HG03025 (cell line): ENCODE measurements around the gene AGTR1.
"Not testable (repeated sequence)": the region's sequence is repeated elsewhere in the genome, so short reads cannot be mapped to it uniquely, and the experiment has no call there.

Experiments used
- ATAC-seq: cut with Tn5 transposase; IDR thresholded peaks from one replicate; pipeline ENCODE4 v1.9.1; 2021; ENCODE audit warnings: mild to moderate bottlenecking, moderate library complexity; ENCODE audit not compliant: unreplicated experiment, low FRiP score

The AGTR1 gene

DNA sequence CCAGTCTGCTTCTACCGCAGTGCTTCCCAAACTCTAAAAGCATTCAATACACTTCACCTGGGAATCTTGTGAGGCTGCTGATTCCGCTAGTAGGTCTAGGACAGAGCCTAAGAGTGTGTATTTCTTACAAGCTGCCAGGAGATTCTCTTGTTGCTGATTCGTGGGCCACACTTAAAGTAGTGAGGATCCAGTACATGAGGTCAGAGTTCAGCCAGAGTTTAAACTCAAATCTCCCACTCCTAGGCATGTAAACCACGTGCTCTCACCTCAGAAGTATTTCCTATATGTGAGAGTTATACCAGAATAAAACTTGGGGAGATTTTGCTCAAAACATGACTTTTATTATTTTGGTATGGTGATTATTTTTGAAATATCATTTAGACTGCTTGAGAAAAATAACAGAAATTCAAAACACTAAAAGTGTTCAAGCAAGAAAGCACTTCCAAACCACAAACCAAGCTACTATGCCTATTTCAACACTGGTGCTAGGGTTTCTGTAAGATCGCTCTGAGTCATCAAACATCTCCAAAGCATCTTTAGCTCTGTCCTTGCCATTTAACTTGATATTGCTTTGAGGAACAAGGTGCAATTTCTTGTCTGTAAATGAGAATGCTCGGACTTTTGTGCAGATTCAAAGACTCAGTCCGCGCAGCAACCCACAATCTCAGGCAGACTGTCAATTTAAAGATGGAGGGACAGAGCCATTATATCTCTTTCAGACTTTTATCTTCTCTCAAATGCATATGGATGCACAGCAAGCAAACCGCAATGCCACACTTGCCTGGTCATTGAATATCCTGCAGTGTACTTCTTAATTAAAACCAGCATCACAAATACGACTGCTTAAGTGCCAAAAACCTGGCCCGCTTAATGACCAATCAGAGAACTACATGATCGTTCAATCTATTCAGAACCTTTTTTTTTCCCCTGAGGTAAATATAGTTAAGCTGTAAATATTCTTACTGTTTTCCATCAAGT lies 59.8 kb downstream of the AGTR1 start:
- no peak for ATAC-seq

DNA sequence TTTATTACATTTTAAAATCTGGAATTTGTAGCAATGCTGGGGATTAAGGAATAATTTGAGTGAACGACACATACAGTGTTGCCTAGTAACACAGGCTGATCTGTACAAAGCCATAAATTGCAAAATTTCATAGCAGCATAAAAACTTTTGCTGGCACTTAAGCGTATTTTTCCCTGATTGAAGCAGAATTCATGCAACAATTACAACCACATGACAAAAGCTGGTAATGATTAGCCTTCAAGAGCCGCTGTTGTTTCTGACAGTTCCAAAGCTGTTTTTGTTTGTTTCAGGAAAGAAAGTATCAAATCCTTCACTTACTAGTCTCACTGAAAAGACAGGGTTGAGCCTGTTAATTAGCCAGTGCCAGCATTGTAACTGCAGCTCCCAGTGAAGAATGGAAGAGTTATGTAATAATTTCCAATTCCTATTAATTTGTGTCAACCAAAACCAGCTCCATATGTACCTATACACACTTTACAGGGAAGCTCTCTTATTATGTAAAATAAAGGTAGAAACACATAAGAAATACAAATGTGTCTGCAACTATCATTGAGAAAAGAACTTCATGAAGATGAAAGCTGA lies 60.7 kb downstream of the AGTR1 start:
- no peak for ATAC-seq

DNA sequence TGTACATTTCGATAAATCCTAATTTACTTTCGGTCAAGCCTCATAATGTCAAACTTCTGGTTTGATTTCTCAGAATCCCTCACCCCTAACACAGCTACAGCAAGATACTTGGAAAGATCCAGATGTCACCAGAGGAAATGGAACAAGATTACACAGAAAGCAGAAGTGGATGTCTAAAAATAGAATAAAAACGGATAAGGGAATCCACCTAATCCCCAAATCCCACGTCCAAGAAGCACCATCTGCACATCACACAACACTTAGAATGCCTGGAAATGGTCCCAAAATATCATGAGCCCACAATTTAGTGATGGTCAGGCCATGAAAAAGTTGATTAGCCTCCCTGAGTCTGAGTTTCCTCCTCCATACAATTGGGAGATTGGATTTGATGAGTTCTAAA lies 61.7 kb downstream of the AGTR1 start:
- ATAC-seq = no peak

DNA sequence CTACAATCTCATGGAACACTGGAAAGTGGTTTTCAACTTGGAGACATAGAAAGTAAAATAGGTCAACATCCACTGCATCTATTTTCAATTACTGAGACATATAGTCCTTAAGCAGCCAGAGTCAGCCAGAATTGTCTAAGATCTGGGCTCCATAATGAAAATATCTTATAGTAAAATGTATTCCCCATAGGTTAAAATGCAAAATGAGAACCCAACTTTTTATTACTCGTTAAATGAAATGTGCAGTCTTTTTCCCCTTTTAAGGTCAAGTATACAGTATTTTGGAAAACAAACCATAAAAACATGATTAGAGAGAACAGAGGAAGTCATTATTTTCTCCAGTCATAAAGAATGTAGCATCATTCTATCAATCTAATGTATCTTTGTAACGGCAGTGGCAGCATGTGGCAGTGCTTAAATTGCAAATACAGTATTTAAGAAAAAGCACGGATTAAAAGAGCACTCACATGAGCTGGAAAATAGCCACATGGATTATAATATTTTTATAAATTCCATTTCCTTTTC lies 65.5 kb downstream of the AGTR1 start:
- ATAC-seq = no peak

DNA sequence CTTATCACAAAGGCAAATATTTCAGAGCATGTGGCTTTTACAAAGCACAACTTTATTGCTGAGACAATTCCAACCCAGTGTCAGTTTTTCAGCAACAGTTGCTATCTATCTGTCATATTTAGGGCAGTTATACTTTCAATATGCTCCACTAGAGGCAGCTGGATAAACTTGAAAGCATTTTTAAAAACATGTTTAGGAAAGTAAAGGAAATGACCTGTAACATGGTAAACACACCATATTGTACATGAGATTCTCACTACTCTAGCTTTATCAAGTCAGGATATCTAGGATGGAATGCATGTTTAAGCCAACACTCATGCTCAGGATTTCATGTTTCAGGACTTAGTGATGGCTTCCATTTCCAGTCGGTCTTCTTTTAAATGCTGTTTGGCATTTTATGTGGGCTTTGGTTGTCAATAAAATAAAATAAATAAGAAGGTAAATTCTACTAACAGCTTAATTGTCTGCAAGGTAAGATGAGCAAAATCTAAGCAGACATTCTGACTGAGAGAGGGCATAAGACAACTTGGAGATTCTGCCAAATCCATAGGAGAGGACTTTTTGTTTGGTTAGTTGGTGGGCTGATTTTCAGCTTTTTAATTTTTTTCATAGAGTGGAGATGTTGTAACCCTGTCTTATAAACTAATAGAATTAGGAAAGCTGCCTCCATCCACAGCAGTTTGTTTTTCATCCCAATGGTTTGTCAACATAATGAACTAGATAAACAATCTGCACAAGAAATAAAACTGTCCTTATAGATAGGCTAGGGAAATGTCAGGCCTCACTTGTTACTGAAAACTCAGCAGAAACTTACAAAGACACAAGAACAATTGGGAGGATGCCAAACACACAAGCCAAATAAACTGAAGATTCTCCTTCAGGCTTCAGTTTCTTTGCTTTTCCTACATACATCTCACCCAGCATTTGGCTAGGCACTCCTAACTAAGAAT lies 66.6 kb downstream of the AGTR1 start:
- no peak for ATAC-seq

DNA sequence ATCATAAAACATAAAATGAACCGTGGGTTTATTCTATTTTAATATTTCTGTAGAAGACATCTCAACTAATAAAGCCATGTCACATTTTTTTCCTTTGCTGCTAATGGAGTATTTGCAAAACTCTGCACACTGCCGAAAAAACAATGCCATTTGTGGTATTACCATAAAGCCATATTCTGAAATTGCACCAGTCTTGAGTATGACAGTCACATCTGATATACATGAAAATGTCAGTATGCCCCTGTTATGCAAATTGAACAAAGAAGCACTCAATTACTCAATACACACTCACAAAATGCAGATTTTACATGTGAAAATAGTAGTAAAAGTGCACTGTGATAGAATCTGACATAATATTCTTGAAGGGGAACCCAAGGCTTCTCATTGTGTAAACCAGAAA lies 74.7 kb downstream of the AGTR1 start:
- no peak for ATAC-seq

DNA sequence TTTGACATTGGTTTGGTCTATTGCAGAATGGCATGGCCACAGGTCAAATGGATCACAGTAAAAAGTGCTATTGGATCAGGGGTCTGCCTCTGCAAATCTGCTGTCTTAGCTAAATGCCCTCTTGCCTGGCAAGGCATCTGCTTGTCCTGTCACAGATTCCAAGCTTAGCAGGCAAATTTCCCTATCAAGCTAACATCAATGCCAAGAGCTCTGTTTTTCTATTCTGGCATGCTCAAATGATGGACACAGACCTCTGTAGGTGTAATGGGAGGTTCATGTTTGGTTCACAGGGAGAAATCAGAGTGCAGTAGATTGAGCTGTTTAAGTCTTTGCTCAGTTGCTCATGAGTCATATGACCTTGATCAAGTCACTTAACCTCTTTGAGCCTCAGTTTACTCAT lies 75.1 kb downstream of the AGTR1 start:
- ATAC-seq = no peak

DNA sequence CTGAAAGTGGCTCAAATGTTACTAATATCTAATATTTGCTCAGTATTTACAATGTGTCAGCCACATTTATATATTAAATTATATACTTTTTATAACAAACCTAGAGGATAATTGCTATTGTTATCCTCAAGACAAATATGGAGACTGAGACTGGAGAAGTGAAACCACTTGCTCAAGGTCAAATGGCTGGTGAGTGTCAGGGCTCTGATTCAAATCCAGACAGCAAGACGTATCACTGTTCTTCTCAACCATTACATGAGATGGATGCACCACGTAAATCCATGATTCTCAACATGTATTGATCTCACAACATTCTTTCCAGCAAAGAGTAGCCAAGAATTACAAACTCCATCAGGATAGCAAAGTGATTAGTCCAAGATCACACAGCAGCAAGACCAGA lies 76.1 kb downstream of the AGTR1 start:
- no peak for ATAC-seq

DNA sequence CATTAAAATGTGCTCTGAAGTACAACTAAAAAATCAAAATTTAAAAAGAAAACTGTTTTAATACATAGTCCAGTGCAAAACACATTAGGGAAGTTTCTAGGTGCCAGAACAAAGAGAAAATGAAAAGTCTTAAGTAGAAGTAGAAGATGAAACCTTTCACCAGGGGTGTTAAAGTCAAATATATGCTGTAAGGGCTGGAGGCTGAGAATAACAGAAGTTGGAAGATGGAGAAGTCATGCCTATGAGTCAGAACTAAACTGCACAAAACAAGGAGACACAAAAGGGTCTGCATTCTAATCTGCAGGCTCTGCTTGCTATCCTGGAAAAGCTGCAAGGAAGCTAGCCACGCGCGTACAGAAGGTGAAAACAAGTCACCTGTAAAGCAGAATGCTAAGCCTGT lies 81.2 kb downstream of the AGTR1 start:
- no peak for ATAC-seq

DNA sequence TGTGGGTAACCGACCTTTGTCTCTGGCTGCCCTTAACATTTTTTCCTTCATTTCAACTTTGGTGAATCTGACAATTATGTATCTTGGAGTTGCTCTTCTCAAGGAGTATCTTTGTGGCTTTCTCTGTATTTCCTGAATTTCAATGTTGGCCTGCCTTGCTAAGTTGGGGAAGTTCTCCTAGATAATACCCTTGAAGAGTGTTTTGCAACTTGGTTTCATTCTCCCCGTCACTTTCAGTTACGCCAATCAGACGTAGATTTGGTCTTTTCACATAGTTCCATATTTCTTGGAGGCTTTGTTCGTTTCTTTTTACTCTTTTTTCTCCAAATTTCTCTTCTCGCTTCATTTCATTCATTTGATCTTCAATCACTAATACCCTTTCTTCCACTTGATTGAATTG lies 87.3 kb downstream of the AGTR1 start:
- not testable (repeated sequence) for ATAC-seq

DNA sequence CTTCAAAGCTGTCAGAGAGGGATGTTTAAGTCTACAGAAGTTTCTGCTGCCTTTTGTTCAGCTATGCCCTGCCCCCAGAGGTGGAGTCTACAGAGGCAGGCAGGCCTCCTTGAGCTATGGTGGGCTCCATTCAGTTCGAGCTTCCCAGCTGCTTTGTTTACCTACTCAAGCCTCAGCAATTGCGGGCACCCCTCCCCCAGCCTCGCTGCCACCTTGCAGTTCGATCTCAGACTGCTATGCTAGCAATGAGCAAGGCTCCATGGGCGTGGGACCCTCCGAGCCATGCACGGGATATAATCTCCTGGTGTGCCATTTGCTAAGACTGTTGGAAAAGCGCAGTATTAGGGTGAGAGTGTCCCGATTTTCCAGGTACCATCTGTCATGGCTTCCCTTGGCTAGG lies 88.5 kb downstream of the AGTR1 start:
- ATAC-seq = not testable (repeated sequence)

DNA sequence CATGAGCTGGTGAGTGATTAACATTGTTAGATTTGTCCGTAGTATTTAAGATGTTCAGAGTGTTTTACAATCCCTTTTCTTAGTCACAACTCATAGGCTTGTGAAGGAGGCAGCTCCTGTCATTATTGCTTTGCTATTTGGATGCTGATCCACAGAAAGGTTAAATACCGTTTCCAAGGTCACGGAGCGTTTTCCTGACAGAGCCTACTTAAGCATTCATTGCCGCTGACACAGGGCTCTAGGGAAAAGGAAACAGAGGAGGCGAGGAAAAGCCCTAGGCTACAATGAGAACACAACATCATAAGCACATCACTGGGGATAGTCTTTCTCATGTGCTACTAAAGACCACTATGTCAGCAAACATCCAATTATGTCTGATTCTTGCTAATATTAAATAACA lies 91.4 kb downstream of the AGTR1 start:
- no peak for ATAC-seq

DNA sequence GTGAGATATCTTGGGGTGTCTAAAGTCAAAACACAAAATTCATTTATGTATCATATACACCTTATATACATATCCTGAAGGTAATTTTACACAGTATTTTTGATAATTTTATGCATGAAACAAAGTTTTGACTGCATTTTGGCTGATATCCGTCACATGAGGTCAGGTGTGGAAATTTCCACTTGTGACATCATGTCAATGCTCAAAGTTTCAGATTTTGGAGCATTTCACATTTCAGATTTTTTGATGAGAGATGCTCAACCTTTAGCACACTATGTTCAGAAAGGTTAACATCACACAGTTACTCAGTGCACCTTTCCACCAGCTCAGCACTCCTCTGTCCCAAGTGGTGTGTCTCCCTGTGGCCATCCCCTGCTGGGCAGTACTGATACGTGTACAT lies 92.2 kb downstream of the AGTR1 start:
- no peak for ATAC-seq

DNA sequence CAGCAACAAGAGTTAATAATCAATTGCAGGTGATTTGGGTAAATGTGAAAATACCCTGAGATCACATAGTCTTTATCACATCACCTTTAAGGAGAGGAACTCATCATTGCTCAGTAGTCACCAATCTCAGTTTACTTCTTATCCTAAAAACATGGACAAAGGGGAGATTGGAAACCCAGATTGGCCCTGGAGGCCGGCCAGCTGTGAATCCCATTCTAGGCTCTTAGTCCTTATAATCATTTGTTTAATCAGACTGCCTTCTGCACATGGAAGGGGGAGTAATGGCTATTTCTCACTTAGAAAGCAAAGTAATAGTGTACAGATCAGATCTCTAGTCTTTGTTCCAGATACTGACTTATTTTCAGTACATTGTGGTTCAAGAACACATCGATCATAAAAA lies 92.7 kb downstream of the AGTR1 start:
- no peak for ATAC-seq

DNA sequence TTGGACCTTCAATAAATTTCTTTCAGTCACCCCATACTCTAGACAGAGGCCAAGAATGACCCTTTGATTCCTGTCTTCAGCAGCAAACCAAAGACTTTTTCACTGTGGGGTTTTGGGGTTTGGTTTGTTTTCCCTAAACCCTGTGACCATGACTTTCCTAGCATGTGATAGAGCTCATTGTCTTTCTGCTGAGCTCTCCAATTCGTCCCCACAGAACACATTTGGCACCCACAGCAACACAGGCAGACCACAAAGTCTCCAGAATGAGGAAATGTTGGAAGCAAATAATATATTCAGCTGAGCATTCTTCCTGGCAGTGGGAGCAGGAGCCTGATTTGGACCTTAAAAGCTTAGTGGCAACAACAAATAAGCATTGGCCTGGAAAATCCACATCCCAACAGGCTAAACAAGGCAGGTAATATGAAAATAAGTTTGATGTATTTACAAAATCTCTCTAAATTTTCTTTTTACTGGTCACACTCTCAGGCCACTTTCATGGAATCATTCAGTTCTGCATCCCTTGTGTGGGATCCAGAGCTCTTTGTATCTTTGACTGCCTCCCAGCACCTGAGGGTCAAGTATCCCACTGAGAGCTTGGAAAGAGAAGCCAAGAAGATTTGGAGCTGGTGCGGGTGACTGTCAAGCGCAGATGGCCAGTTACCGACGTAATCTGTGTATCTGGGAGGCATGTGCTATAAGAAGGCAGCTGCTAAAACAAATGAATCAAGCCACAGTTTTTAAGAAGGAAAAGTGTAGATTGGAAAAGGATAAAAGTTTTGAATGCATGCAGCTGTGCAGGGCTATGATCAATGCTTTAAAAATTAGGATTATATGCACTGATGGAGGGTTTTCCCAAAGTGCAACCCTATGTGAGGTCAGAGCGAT lies 93.4 kb downstream of the AGTR1 start:
- ATAC-seq = no peak

DNA sequence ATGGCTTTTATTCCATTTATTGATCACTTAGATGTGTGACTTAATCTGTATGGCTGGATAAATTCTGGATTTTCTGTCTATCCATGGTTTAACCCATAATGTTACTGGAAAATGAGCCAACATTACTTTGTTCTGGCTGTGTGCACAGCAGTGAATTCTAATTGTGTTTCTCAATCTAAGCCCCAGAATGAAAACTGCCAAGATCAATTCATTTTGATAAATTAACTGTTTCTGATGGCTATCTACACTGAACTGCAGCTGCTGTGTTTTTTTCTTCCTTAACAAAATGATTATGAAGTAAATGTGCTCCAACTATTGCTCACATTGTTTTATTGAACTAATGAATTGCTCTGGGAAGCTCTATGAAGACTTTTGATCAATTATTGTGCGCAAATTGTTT lies 94.2 kb downstream of the AGTR1 start:
- no peak for ATAC-seq

DNA sequence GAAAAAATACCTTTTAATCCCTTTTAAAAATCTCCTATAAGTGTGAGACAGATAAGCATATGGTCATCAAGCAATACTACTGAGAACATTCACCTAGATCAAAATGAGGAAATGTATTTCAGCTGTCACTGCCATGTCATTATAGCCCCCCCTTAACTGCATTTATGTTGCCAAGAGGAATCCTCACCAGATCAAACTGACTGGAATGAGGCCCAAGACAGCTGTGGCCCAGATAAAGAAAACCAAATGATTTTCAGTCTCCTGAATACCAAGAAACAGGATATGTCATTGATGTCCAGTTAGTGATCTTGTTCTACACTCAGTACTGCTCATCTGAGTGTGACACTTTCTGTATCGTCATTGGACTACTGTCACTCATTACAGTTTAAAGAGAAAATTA lies 94.8 kb downstream of the AGTR1 start:
- no peak for ATAC-seq
